Parathyroid adenoma (tissue), 2 donors: ENCODE data around the gene B4GALNT2.
"Not testable (repeated sequence)": the region's sequence is repeated elsewhere in the genome, so short reads cannot be mapped to it uniquely, and the experiment has no call there.

Experiments
- H2AFZ ChIP-seq: fragments of 300-600 bp; sonication (generic); one replicate; pipeline ENCODE4 v1.7.0; 2017; ENCODE audit warnings: antibody characterized with exemption, mild to moderate bottlenecking
- H3K27ac ChIP-seq: fragments of 300-600 bp; sonication (generic); one replicate; pipeline ENCODE4 v1.7.0; 2017
- H3K27me3 ChIP-seq: fragments of 300-600 bp; sonication (generic); one replicate; pipeline ENCODE4 v1.7.0; 2017; ENCODE audit warnings: low read length; ENCODE audit not compliant: control insufficient read depth, insufficient read depth
- H3K36me3 ChIP-seq: fragments of 300-600 bp; sonication (generic); one replicate; pipeline ENCODE4 v1.7.0; 2017; ENCODE audit warnings: low read length; ENCODE audit not compliant: control insufficient read depth, insufficient read depth
- H3K4me1 ChIP-seq: fragments of 300-600 bp; sonication (generic); one replicate; pipeline ENCODE4 v1.7.0; 2017; ENCODE audit warnings: control low read depth
- H3K4me2 ChIP-seq: fragments of 300-600 bp; sonication (generic); one replicate; pipeline ENCODE4 v1.7.0; 2017; ENCODE audit warnings: low read length
- H3K4me3 ChIP-seq: fragments of 300-600 bp; sonication (generic); one replicate; pipeline ENCODE4 v1.7.0; 2017; ENCODE audit warnings: low read depth, low read length
- H3K79me2 ChIP-seq: fragments of 300-600 bp; sonication (generic); one replicate; pipeline ENCODE4 v1.7.0; 2017; ENCODE audit warnings: control low read depth
- H3K9ac ChIP-seq: fragments of 300-600 bp; sonication (generic); one replicate; pipeline ENCODE4 v1.7.0; 2017; ENCODE audit warnings: mild to moderate bottlenecking
- H3K9me3 ChIP-seq: fragments of 300-600 bp; sonication (generic); one replicate; pipeline ENCODE4 v1.7.0; 2017; ENCODE audit warnings: low read length; ENCODE audit not compliant: control insufficient read depth
- TF ChIP-seq, protein P1 (sequence below): fragments of 300-600 bp; sonication (generic); IDR thresholded peaks from one replicate; pipeline ENCODE4 v1.7.0; 2017; ENCODE audit warnings: antibody characterized with exemption, mild to moderate bottlenecking
- donor health status: primary hyperparathyroidism.

B4GALNT2 gene

DNA sequence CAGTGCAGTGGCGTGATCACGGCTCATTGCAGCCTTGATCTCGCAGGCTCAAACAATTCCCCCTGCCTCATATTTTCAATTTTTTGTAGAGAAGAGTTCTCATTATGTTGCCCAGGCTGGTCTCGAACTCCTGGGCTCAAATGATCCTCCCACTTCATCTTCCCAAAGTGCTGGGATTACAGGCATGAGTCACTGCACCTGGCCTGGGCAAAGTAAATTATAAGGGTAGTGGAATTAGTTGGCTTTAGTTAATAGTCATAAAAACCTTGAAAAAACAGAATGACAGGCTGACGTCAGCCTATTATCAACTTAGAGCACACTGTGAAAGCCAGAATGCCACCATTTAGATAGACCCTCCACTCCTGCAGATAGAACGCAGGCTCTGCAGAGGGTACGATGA, 43.5 kb upstream of the B4GALNT2 start:
- Histone ChIP-seq H3K9ac (no peak overlapping the region), H2AFZ (no peak overlapping the region), H3K36me3 (no peaks in the 10 kb centered on the region), H3K27me3 (no peaks in the 10 kb centered on the region), H3K27ac (no peak overlapping the region), H3K4me3 (no peak overlapping the region), H3K4me1 (no peaks in the 10 kb centered on the region), H3K4me2 (no peak overlapping the region), H3K79me2 (no peaks in the 10 kb centered on the region), H3K9me3 (no peaks in the 10 kb centered on the region)
- TF ChIP-seq, protein P1, sequence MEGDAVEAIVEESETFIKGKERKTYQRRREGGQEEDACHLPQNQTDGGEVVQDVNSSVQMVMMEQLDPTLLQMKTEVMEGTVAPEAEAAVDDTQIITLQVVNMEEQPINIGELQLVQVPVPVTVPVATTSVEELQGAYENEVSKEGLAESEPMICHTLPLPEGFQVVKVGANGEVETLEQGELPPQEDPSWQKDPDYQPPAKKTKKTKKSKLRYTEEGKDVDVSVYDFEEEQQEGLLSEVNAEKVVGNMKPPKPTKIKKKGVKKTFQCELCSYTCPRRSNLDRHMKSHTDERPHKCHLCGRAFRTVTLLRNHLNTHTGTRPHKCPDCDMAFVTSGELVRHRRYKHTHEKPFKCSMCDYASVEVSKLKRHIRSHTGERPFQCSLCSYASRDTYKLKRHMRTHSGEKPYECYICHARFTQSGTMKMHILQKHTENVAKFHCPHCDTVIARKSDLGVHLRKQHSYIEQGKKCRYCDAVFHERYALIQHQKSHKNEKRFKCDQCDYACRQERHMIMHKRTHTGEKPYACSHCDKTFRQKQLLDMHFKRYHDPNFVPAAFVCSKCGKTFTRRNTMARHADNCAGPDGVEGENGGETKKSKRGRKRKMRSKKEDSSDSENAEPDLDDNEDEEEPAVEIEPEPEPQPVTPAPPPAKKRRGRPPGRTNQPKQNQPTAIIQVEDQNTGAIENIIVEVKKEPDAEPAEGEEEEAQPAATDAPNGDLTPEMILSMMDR: no peak

DNA sequence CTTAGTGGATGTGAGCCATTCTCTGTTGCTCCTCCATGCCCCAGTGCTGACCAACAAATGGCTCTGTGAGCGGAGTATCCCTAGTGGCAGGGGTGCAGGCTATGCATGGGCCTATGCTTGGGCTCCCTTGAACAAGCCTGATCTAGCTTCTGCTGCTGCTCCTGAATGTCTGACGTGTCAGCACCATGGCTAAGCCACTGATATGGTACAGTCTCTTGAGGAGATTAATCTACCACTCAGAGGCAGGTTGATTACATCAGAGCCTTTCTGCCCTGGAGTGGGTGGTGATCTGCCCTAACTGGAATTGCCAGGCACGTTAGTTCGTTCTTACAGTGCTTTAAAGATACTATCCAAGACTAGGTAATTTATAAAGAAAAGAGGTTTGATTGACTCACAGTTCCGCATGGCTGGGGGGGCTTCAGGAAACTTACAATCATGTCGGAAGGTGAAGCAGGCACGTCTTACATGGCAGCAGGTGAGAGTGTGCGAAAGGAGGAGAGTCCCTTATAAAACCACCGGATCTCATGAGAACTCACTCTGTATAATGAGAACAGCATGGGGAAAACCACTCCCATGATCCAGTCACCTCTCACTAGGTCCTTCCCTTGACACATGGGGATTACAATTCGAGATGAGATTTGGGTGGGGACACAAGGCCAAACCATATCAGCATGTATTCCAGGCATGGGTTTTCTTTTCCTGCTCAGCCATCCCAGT, 41.5 kb upstream of the B4GALNT2 start:
- H3K4me1 ChIP-seq: no peaks in the 10 kb centered on the region
- no peak overlapping the region for H3K27ac ChIP-seq
- H3K4me2 ChIP-seq: no peak overlapping the region

DNA sequence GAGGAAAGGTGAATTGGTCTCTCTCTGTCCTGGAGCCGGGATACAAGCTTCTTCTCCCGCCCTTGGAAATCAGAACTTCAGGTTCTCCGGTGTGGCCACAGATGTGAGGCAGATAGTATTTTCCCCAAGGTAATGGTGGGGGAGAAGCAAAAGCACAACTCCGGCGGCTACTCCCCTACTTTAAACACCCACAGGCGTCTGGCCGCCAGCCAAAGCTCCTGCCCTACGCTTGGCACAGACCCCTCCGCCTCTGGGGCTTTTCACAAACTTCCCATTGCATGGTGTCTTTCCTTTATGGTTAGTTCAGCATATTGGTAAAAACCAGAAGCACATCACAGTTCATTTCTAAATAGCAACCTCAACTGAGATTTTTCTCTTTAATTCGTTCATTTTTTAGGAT, 39.4 kb upstream of the B4GALNT2 start:
- Histone ChIP-seq H3K4me1 (no peaks in the 10 kb centered on the region), H3K4me3 (no peak overlapping the region), H3K27me3 (no peaks in the 10 kb centered on the region)

More for the DNA sequence above, 41.5 kb upstream of the B4GALNT2 start:
- Histone ChIP-seq H3K79me2 (no peaks in the 10 kb centered on the region), H3K9me3 (no peaks in the 10 kb centered on the region), H3K36me3 (no peaks in the 10 kb centered on the region), H2AFZ (no peak overlapping the region), H3K9ac (no peak overlapping the region), H3K27me3 (no peaks in the 10 kb centered on the region), H3K4me3 (no peak overlapping the region)
- TF ChIP-seq, protein P1: no peak

DNA sequence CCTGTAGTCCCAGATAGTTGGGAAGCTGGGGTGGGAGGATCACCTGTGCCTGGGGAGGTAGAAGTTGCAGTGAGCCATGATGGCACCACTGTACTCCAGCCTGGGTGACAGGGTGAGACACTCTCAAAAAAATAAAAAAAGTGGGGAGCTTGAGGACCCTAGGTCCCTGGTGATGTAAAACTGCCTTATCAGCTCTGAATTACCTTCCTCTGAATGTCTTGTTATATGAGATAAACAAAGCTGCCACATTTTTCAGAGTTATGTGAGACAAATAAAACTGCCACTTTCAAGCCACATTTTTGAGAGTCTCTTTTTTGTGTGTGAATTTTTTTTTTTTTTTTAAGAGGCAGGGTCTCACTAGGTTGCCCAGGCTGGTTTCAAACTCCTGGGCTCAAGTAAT, 32.0 kb upstream of the B4GALNT2 start:
- Histone ChIP-seq H3K9me3 (no peaks in the 10 kb centered on the region), H2AFZ (no peak overlapping the region), H3K9ac (no peak overlapping the region), H3K4me2 (no peak overlapping the region), H3K27me3 (no peaks in the 10 kb centered on the region), H3K27ac (no peak overlapping the region), H3K79me2 (no peaks in the 10 kb centered on the region), H3K4me3 (no peak overlapping the region), H3K36me3 (no peaks in the 10 kb centered on the region), H3K4me1 (no peaks in the 10 kb centered on the region)
- TF ChIP-seq, protein P1: no peak

More for the DNA sequence above, 39.4 kb upstream of the B4GALNT2 start:
- TF ChIP-seq, protein P1: no peak
- no peak overlapping the region for H3K9ac ChIP-seq
- no peak overlapping the region for H2AFZ ChIP-seq
- no peaks in the 10 kb centered on the region for H3K79me2 ChIP-seq
- H3K9me3 ChIP-seq: no peaks in the 10 kb centered on the region
- H3K36me3 ChIP-seq: no peaks in the 10 kb centered on the region
- H3K4me2 ChIP-seq: no peak overlapping the region
- H3K27ac ChIP-seq: no peak overlapping the region

DNA sequence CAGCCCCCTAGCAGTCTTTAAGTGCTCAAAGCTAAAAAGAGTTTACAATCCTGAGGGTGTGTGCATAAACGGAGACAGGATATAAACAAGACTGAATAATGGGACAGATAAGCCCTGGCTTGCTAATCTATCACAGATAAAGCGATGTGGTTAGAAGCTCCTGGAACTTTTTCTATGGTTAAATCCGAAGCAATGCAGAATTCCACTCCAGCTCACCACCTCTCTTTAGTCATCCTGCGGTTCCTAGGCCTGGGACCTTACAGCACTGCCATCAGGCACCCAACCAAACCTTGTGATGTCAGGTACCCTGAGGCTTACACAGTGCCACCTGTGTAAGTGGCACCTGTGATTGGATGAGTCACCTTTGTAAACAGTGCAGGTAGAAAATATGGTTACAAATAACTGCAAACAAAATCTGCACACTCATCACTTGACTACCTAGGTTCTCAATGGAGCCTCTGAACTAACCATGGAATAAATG, 31.5 kb upstream of the B4GALNT2 start:
- H3K27ac ChIP-seq: no peak overlapping the region
- H3K9me3 ChIP-seq: no peaks in the 10 kb centered on the region
- TF ChIP-seq, protein P1: no peak
- H3K4me1 ChIP-seq: no peaks in the 10 kb centered on the region
- no peaks in the 10 kb centered on the region for H3K79me2 ChIP-seq
- H3K27me3 ChIP-seq: no peaks in the 10 kb centered on the region
- H3K36me3 ChIP-seq: no peaks in the 10 kb centered on the region
- H3K4me3 ChIP-seq: no peak overlapping the region
- H2AFZ ChIP-seq: no peak overlapping the region
- no peak overlapping the region for H3K4me2 ChIP-seq
- H3K9ac ChIP-seq: no peak overlapping the region

DNA sequence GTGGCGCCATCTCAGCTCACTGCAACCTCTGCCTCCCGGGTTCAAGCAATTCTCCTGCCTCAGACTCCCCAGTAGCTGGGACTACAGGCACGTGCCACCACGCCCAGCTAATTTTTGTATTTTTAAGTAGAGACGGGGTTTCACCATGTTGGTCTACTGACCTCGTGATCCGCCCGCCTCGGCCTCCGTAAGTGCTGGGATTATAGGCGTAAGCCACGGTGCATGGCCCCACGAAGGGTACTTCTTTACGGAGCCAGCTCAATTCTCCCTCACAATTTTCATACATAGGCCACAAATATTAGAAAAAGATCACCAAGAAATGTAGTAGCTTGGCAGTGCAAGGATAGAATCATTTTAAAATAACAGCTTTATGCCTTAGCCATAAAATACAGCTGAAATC, 29.2 kb upstream of the B4GALNT2 start:
- not testable (repeated sequence) for H2AFZ ChIP-seq, H3K9me3 ChIP-seq, H3K4me2 ChIP-seq, H3K4me3 ChIP-seq, H3K4me1 ChIP-seq, H3K9ac ChIP-seq, H3K36me3 ChIP-seq, H3K79me2 ChIP-seq, H3K27ac ChIP-seq, H3K27me3 ChIP-seq
